Nephron progenitor cell (in vitro differentiated cells): ENCODE results near the gene USP1.

Experiments used
- DNase-seq: peaks from one replicate; pipeline ENCODE4 v3.0.0; 2021
- H3K27ac Mint-ChIP-seq: 2 replicates; pipeline ENCODE4 v1.8.0; 2021; ENCODE audit warnings: mild to moderate bottlenecking, moderate library complexity, mixed read lengths
- H3K27me3 Mint-ChIP-seq: 2 replicates; pipeline ENCODE4 v1.8.0; 2021; ENCODE audit warnings: mild to moderate bottlenecking, low read depth, mixed read lengths; ENCODE audit not compliant: poor library complexity
- H3K36me3 Mint-ChIP-seq: 2 replicates; pipeline ENCODE4 v1.8.0; 2021; ENCODE audit warnings: low read depth, mixed read lengths
- H3K4me1 Mint-ChIP-seq: 2 replicates; pipeline ENCODE4 v1.8.0; 2021; ENCODE audit warnings: mixed read lengths
- H3K4me3 Mint-ChIP-seq: 2 replicates; pipeline ENCODE4 v1.8.0; 2021; ENCODE audit warnings: mild to moderate bottlenecking, moderate library complexity, mixed read lengths
- H3K9me3 Mint-ChIP-seq: 2 replicates; pipeline ENCODE4 v1.8.0; 2021; ENCODE audit warnings: mild to moderate bottlenecking, moderate library complexity, mixed read lengths
- TF ChIP-seq, protein P1 (sequence below): fragments of 200-600 bp; sonication (generic); IDR thresholded peaks from 2 replicates; pipeline ENCODE4 v1.5.0; 2021; ENCODE audit warnings: antibody characterized with exemption

The USP1 gene

DNA sequence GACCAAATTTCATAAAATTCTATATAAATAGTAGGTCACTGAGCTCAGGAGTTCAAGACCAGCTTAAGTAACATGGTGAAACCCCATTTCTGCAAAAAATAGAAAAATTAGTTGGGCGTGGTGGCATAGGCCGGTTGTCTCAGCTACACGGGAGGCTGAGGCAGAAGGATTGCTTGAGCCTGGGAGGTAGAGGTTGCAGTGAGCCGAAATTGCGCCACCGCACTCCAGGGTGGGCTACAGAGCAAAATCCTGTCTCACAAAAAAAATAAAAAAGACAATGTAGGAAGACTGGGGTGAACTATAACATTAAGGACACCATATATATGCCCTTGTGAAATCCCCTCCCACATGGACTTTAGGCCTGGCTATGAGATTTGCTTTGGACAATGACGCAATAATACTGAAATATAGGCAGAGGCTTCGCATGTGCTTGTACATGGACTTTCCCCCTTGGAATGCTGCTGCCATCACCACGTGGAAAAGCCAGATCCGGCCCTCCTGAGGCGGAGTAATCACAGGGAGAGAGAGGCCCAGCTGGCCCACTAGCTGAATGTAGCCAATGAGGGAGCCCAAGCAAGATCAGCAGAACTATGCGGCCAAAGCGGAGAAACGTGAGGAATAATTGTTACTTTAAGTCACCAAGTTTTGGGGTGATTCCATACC lies 13.1 kb upstream of the USP1 start:
- Mint-ChIP-seq H3K27ac (peak overlapping the region; percentile 24), H3K4me1 (no peaks in the 10 kb centered on the region), H3K9me3 (no peaks in the 10 kb centered on the region), H3K36me3 (no peaks in the 10 kb centered on the region), H3K27me3 (peaks cover 8% of the 10 kb centered on the region), H3K4me3 (no peak overlapping the region)
- TF ChIP-seq, protein P1, sequence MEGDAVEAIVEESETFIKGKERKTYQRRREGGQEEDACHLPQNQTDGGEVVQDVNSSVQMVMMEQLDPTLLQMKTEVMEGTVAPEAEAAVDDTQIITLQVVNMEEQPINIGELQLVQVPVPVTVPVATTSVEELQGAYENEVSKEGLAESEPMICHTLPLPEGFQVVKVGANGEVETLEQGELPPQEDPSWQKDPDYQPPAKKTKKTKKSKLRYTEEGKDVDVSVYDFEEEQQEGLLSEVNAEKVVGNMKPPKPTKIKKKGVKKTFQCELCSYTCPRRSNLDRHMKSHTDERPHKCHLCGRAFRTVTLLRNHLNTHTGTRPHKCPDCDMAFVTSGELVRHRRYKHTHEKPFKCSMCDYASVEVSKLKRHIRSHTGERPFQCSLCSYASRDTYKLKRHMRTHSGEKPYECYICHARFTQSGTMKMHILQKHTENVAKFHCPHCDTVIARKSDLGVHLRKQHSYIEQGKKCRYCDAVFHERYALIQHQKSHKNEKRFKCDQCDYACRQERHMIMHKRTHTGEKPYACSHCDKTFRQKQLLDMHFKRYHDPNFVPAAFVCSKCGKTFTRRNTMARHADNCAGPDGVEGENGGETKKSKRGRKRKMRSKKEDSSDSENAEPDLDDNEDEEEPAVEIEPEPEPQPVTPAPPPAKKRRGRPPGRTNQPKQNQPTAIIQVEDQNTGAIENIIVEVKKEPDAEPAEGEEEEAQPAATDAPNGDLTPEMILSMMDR: no peak
- no peak for DNase-seq

DNA sequence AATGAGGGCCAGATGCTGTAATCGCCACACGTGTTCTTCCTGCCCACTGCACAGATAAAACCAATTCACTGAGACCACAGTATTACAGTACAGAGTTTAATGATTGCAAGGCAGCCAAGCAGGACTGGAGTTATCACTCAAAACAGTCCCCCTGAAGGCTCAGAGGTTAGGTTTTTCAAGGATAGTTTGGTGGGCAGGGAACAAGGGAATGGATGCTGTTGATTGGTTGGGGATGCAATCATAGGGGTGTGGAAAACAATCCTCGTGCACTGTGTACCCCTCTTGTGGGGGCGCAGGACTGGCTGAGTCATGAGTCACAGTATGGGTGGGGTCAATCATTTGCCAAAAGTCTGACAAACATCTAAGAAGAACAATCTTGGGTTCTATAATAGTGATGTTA lies 12.4 kb upstream of the USP1 start:
- H3K27ac Mint-ChIP-seq: no peak overlapping the region
- DNase-seq: no peak
- H3K4me1 Mint-ChIP-seq: no peaks in the 10 kb centered on the region
- H3K4me3 Mint-ChIP-seq: no peak overlapping the region
- TF ChIP-seq, protein P1: no peak
- peaks cover 8% of the 10 kb centered on the region for H3K27me3 Mint-ChIP-seq
- H3K36me3 Mint-ChIP-seq: no peaks in the 10 kb centered on the region
- no peaks in the 10 kb centered on the region for H3K9me3 Mint-ChIP-seq

DNA sequence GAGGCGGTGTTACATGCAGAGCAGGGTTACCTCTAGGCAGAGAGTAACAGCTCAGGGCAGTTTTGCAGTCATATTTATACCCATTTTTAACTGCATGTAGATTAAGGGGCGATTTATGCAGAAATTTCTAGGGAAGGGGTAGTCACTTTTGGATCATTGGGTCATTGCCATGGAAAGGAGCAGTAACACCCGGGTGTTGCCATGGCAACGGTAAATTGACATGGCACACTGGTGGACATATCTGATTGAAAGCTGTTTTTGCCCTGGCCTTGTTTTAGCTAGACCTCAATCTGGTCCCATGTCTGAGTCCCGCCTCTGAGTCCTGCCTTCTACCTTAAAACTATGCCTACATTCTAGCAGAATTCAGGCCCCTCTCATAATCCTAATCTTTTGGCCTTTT lies 11.8 kb upstream of the USP1 start:
- Mint-ChIP-seq H3K27me3 (peaks cover 10% of the 10 kb centered on the region), H3K27ac (no peak overlapping the region), H3K4me1 (no peaks in the 10 kb centered on the region), H3K36me3 (no peaks in the 10 kb centered on the region), H3K4me3 (no peak overlapping the region), H3K9me3 (no peaks in the 10 kb centered on the region)
- no peak for DNase-seq
- TF ChIP-seq, protein P1: no peak

- no peaks in the 10 kb centered on the region for H3K36me3 Mint-ChIP-seq
- no peaks in the 10 kb centered on the region for H3K4me1 Mint-ChIP-seq
- TF ChIP-seq, protein P1: no peak
- H3K27ac Mint-ChIP-seq: no peak overlapping the region
- H3K4me3 Mint-ChIP-seq: no peak overlapping the region
- no peaks in the 10 kb centered on the region for H3K9me3 Mint-ChIP-seq
- peaks cover 17% of the 10 kb centered on the region for H3K27me3 Mint-ChIP-seq
- no peak for DNase-seq
Observed at GRCh38 chr1:62426237-62426636, 10.6 kb upstream of the USP1 start.

GRCh38 chr1:62426794-62427193 lies 10.1 kb upstream of the USP1 start:
- Mint-ChIP-seq H3K9me3 (no peaks in the 10 kb centered on the region), H3K27ac (no peak overlapping the region), H3K27me3 (peaks cover 18% of the 10 kb centered on the region), H3K36me3 (no peaks in the 10 kb centered on the region), H3K4me1 (no peaks in the 10 kb centered on the region), H3K4me3 (no peak overlapping the region)
- TF ChIP-seq, protein P1: no peak
- no peak for DNase-seq

DNA sequence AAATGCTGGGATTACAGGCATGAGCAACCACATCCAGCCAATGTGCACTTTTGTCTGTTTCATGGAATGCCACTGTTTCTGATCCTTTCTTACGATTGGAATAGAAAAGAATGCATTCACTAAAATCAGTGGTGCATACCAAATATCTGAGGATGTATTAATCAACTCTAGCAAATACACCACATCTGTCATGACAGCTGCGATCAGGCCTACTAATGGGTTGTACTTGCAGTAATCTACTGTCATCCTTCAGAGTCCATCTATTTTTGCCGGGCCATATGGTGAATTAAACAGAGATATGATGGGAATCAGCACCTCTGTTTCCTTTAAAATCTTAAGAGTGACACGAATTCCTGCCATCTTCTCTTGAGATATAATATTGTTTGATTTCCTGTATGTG lies 8.5 kb upstream of the USP1 start:
- TF ChIP-seq, protein P1: no peak
- Mint-ChIP-seq H3K27ac (no peak overlapping the region), H3K36me3 (no peaks in the 10 kb centered on the region), H3K4me1 (no peaks in the 10 kb centered on the region), H3K27me3 (peaks cover 18% of the 10 kb centered on the region), H3K9me3 (no peaks in the 10 kb centered on the region), H3K4me3 (no peak overlapping the region)
- DNase-seq: no peak
